Tibial nerve (tissue), 4 donors: ENCODE results near the gene RHOBTB3. TPM values are rescaled to one million over a fixed set of nuclear protein-coding genes. Genes with fewer than 3 reads are reported as not detected.

ENCODE experiments used
- DNase-seq, 2 donors: peaks; one replicate each; pipeline ENCODE4 v3.0.0-alpha.2; 2019; ENCODE audit warnings: low spot score in 2 of 2
- H3K27ac ChIP-seq, 4 donors: fragments of 200-600 bp; sonication (generic) in 3 of 4; one replicate each; pipeline ENCODE4 v1.5.1; 2017 to 2019; ENCODE audit warnings: mild to moderate bottlenecking in 1 of 4
- H3K27me3 ChIP-seq, 2 donors: fragments of 200-600 bp; sonication (generic) in 1 of 2; one replicate each; pipeline versions ENCODE4 v1.5.1 to v1.6.0; 2017 to 2019
- H3K36me3 ChIP-seq, 3 donors: fragments of 200-600 bp; sonication (generic); one replicate each; pipeline ENCODE4 v1.5.1; 2018 to 2019
- H3K4me1 ChIP-seq, 4 donors: fragments of 200-600 bp; sonication (generic) in 3 of 4; one replicate each; pipeline ENCODE4 v1.5.1; 2017 to 2019
- H3K4me3 ChIP-seq, 4 donors: fragments of 200-600 bp; sonication (generic) in 3 of 4; one replicate each; pipeline ENCODE4 v1.5.1; 2017 to 2019; ENCODE audit warnings: mild to moderate bottlenecking in 1 of 4, moderate library complexity in 1 of 4
- H3K9me3 ChIP-seq, 4 donors: fragments of 200-600 bp; sonication (generic) in 3 of 4; one replicate each; pipeline ENCODE4 v1.5.1; 2017 to 2019
- EP300 ChIP-seq, 2 donors: sonication (generic); formaldehyde crosslinking; IDR thresholded peaks; one replicate each; pipeline ENCODE4 v1.6.1; 2017; ENCODE audit warnings: antibody characterized with exemption in 2 of 2, mild to moderate bottlenecking in 1 of 2
- POLR2A ChIP-seq, 2 donors: fragments of 450-650 bp; IDR thresholded peaks; one replicate each; pipeline ENCODE4 v1.6.1; 2017; ENCODE audit warnings: antibody characterized with exemption in 2 of 2, mild to moderate bottlenecking in 2 of 2, moderate library complexity in 2 of 2
- WGBS, 2 donors: methylation state at CpG; one replicate each; pipeline ENCODE4 v1.1.5; 2018; 5-methylcytosine and 5-hydroxymethylcytosine counted together
- total RNA-seq, 4 donors: library from RNA; depleted of rRNA; stranded (reverse); fragments of >200 nt; gene quantifications; one replicate each; pipeline ENCODE4 v1.1.0, GENCODE V29; 2016
- TF ChIP-seq, protein P1 (sequence below), 5 experiments: fragments of 200-600 bp in 3 of 5; fragments of 450-650 bp in 2 of 5; sonication (generic) in 3 of 5; IDR thresholded peaks; one replicate each; pipeline ENCODE4 v1.5.1; 2016 to 2019; ENCODE audit warnings: antibody characterized with exemption in 5 of 5, mild to moderate bottlenecking in 3 of 5, moderate library complexity in 2 of 5

The RHOBTB3 gene
- total RNA-seq, 4 donors from 2014 or later, result 130 to 219 (median 195) TPM

DNA sequence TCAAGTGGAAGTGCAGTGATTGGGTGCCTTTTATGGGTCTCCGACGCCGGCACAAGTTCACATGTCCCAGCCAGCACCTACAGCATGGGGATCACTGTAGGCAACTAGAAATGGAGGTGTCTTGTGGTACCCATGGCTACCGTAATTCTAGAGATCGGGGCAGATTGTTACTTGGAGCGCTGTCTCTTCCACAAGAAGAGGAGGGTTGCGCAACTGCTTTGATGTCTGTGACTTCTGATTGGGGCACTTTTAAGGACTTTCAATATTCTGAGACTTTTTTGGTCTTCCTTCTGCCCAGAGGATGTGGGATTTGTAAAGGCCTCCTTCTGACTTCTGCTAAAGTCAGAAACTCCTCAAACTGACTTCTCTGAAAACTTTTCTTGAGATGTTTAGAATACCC is 49.5 kb downstream of the RHOBTB3 start:
- Histone ChIP-seq H3K36me3 (peaks cover 0 to 22% (median 0%) of the 10 kb centered on the region in 3 donors), H3K4me1 (peaks cover 0 to 19% (median 2%) of the 10 kb centered on the region in 4 donors), H3K27ac (peak overlapping the region; percentile 24 to 74 (median 67)), H3K9me3 (no peaks in the 10 kb centered on the region), H3K4me3 (no peak overlapping the region), H3K27me3 (no peaks in the 10 kb centered on the region)
- TF ChIP-seq EP300 (IDR thresholded peaks at IDR 0.05) (no peak), POLR2A (IDR thresholded peaks at IDR 0.05) (no peak)
- TF ChIP-seq, protein P1, sequence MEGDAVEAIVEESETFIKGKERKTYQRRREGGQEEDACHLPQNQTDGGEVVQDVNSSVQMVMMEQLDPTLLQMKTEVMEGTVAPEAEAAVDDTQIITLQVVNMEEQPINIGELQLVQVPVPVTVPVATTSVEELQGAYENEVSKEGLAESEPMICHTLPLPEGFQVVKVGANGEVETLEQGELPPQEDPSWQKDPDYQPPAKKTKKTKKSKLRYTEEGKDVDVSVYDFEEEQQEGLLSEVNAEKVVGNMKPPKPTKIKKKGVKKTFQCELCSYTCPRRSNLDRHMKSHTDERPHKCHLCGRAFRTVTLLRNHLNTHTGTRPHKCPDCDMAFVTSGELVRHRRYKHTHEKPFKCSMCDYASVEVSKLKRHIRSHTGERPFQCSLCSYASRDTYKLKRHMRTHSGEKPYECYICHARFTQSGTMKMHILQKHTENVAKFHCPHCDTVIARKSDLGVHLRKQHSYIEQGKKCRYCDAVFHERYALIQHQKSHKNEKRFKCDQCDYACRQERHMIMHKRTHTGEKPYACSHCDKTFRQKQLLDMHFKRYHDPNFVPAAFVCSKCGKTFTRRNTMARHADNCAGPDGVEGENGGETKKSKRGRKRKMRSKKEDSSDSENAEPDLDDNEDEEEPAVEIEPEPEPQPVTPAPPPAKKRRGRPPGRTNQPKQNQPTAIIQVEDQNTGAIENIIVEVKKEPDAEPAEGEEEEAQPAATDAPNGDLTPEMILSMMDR (IDR thresholded peaks at IDR 0.05), result no peak
- peak in 1 of 2 donors; percentile 55 for DNase-seq
- 83 to 89% methylated on average over 7 of the region's 7 CpGs for WGBS, 2 donors

DNA sequence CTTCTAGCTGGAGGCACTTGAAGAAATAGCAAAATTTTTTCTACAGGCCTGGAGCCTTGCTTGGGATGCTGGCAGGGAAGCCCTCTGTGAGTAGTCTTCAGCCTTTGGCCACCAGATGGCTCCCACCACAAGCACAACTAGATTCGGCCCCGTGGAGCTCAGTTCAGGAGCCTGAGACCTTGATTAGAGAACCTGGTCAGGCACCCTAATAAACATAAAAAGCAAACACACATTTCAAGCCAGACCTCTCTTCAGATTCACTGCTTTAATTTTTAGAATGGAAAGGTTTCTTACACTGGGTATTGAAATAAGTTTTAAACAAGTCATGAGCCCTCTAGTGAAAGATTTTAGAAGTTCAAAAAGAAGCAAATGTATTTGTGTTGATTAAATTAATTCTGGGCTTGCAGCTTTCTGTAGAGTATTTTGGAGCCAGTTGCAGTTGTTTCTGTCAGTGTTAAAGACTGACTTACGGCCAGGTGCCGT is 50.0 kb downstream of the RHOBTB3 start:
- peaks cover 0 to 23% (median 0%) of the 10 kb centered on the region in 3 donors for H3K36me3 ChIP-seq
- peak; percentile 74 to 88 for DNase-seq
- H3K4me1 ChIP-seq, result peaks cover 0 to 19% (median 2%) of the 10 kb centered on the region in 4 donors
- no peaks in the 10 kb centered on the region for H3K9me3 ChIP-seq
- H3K4me3 ChIP-seq, result no peak overlapping the region
- TF ChIP-seq EP300 (IDR thresholded peaks at IDR 0.05) (peak in 1 of 2 donors; percentile 45), POLR2A (IDR thresholded peaks at IDR 0.05) (no peak)
- TF ChIP-seq, protein P1 (IDR thresholded peaks at IDR 0.05), result peak; percentile 72 to 94 (median 83)
- H3K27ac ChIP-seq, result peak overlapping the region; percentile 24 to 74 (median 67)
- H3K27me3 ChIP-seq, result no peaks in the 10 kb centered on the region
- WGBS, 2 donors, result 29 to 33% methylated on average over 4 of the region's 4 CpGs

DNA sequence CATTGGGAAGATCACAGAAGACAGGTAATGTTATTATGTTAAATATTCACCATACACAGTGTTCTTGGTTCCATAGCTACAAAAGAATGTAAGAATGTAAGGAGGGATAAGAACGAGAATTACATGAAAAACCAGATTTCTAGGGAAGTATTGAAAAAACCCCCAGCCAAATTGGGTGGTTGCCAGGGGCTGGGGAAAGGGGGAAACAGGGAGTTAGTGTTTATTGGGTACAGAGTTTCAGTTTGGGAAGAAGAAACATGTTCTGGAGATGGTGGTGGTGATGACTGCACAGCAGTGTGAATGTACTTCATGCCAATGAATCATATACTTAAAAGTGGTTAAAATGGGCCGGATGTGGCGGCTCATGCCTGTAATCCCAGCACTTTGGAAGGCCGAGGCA is 51.0 kb downstream of the RHOBTB3 start:
- Histone ChIP-seq H3K4me3 (no peak overlapping the region), H3K27me3 (no peaks in the 10 kb centered on the region), H3K27ac (no peak overlapping the region), H3K4me1 (peaks cover 0 to 19% (median 2%) of the 10 kb centered on the region in 4 donors), H3K36me3 (peaks cover 0 to 33% (median 0%) of the 10 kb centered on the region in 3 donors), H3K9me3 (no peaks in the 10 kb centered on the region)
- 90 to 91% methylated on average over 4 of the region's 4 CpGs for WGBS, 2 donors
- DNase-seq, result no peak
- TF ChIP-seq, protein P1 (IDR thresholded peaks at IDR 0.05), result no peak
- TF ChIP-seq EP300 (IDR thresholded peaks at IDR 0.05) (no peak), POLR2A (IDR thresholded peaks at IDR 0.05) (no peak)

GRCh38 chr5:95783661-95784060 is 52.5 kb downstream of the RHOBTB3 start:
- Histone ChIP-seq H3K27ac (no peak overlapping the region), H3K36me3 (peaks cover 0 to 48% (median 0%) of the 10 kb centered on the region in 3 donors), H3K4me1 (peaks cover 0 to 19% (median 2%) of the 10 kb centered on the region in 4 donors), H3K4me3 (no peak overlapping the region), H3K9me3 (no peaks in the 10 kb centered on the region), H3K27me3 (no peaks in the 10 kb centered on the region)
- WGBS, 2 donors, result 93% methylated on average over 3 of the region's 3 CpGs
- DNase-seq, result no peak
- no peak for TF ChIP-seq EP300 (IDR thresholded peaks at IDR 0.05)
- TF ChIP-seq POLR2A (IDR thresholded peaks at IDR 0.05), result no peak
- TF ChIP-seq, protein P1 (IDR thresholded peaks at IDR 0.05), result no peak

GRCh38 chr5:95784514-95785302 is 53.6 kb downstream of the RHOBTB3 start:
- H3K9me3 ChIP-seq, result no peaks in the 10 kb centered on the region
- peak in 1 of 2 donors; percentile 4 for DNase-seq
- H3K27me3 ChIP-seq, result no peaks in the 10 kb centered on the region
- H3K36me3 ChIP-seq, result peaks cover 0 to 57% (median 0%) of the 10 kb centered on the region in 3 donors
- H3K27ac ChIP-seq, result no peak overlapping the region
- TF ChIP-seq EP300 (IDR thresholded peaks at IDR 0.05), result no peak
- no peak for TF ChIP-seq POLR2A (IDR thresholded peaks at IDR 0.05)
- TF ChIP-seq, protein P1 (IDR thresholded peaks at IDR 0.05), result no peak
- WGBS, 2 donors, result 89 to 93% methylated on average over 9 of the region's 9 CpGs
- no peak overlapping the region for H3K4me3 ChIP-seq
- peaks cover 0 to 10% (median 2%) of the 10 kb centered on the region in 4 donors for H3K4me1 ChIP-seq
